ENCODE data around the gene INPP5F. TPM values are rescaled to one million over a fixed set of nuclear protein-coding genes. Genes with fewer than 3 reads are reported as not detected.

INPP5F gene
- total and polyA plus RNA-seq, 2 experiments from 2014 or later, result 41.4 to 86.0 TPM

DNA sequence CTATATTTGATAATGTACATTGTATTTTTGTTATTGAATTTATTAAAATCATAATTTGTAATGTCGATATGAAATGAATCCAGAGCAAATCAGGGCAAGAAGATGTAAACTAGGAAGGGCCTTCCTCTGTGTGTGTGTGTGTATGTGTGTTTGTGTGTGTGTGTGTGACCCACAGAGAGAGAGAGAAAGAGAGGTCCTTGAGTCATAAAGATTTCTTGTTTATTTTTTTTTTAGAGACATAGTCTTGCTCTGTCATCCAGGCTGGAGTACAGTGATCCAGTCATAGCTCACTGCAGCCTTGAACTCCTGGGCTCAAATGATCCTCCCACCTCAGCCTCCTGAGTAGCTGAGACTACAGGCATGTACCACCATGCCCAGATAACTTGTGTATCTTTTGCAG, 50.7 kb downstream of the INPP5F start:
- Histone ChIP-seq H3K27me3 (ENCODE audit: insufficient read depth) (no peaks in the 10 kb centered on the region), H3K36me3 (ENCODE audit: insufficient read depth) (no peaks in the 10 kb centered on the region), H3K79me2 (replicated peaks; ENCODE audit: insufficient read depth) (no peaks in the 10 kb centered on the region), H3K27ac (ENCODE audit: low read depth) (no peak overlapping the region), H4K20me1 (replicated peaks; ENCODE audit: insufficient read depth) (no peaks in the 10 kb centered on the region), H2AFZ (no peak overlapping the region), H3K4me2 (no peak overlapping the region), H3K9me2 (ENCODE audit: insufficient read depth) (no peaks in the 10 kb centered on the region), H3K4me3 (no peak overlapping the region), H3F3A (replicated peaks; ENCODE audit: low read depth) (no peaks in the 10 kb centered on the region), H3K4me1 (ENCODE audit: insufficient read depth) (no peaks in the 10 kb centered on the region)
- H3K27ac Mint-ChIP-seq, result no peak overlapping the region
- ATAC-seq (no peak), DNase-seq (ENCODE audit: low spot score) (no peak)
- H3K36me3 Mint-ChIP-seq (ENCODE audit: low read depth), result no peaks in the 10 kb centered on the region
- H3K27me3 Mint-ChIP-seq (ENCODE audit: insufficient read depth, low read depth, poor library complexity), result peaks cover 4% of the 10 kb centered on the region
- no peak overlapping the region for H3K4me3 Mint-ChIP-seq
- TF ChIP-seq ETS1 (IDR thresholded peaks at IDR 0.05) (no peak), ZNF331 (CRISPR knock-in tag; IDR thresholded peaks at IDR 0.05; ENCODE audit: low read depth) (no peak), JUNB (IDR thresholded peaks at IDR 0.05; ENCODE audit: unreplicated experiment) (no peak), ZNF462 (CRISPR knock-in tag; IDR thresholded peaks at IDR 0.05) (no peak), STAT1 (IDR thresholded peaks at IDR 0.05; ENCODE audit: unreplicated experiment) (no peak), POLR2AphosphoS5 (IDR thresholded peaks at IDR 0.05; ENCODE audit: low read depth) (no peak), EZH2 (IDR thresholded peaks at IDR 0.05; ENCODE audit: low read depth, unreplicated experiment) (no peak), ZNF114 (CRISPR knock-in tag; IDR thresholded peaks at IDR 0.05) (no peak), CTCF (conservative IDR thresholded peaks at IDR 0.05; ENCODE audit: low read depth in 2 of 2) (no peak), NANOG (IDR thresholded peaks at IDR 0.05; ENCODE audit: borderline replicate concordance) (no peak), REST (IDR thresholded peaks at IDR 0.05; ENCODE audit: unreplicated experiment) (no peak), CREB1 (CRISPR knock-in tag; IDR thresholded peaks at IDR 0.05; ENCODE audit: low read depth) (no peak), EZH2phosphoT487 (IDR thresholded peaks at IDR 0.05; ENCODE audit: unreplicated experiment) (no peak)
- no peaks in the 10 kb centered on the region for H3K9me3 Mint-ChIP-seq
- H3K4me1 Mint-ChIP-seq, result no peaks in the 10 kb centered on the region
